GM21825 (cell line): ENCODE data around the gene CCDC150.
"Not testable (repeated sequence)": the region's sequence is repeated elsewhere in the genome, so short reads cannot be mapped to it uniquely, and the experiment has no call there.

ENCODE experiments used
- ATAC-seq: cut with Tn5 transposase; IDR thresholded peaks from one replicate; pipeline ENCODE4 v1.9.1; 2021; ENCODE audit warnings: mild to moderate bottlenecking, moderate library complexity; ENCODE audit not compliant: unreplicated experiment

CCDC150 gene

GRCh38 chr2:196630531-196630930, 9.0 kb upstream of the CCDC150 start:
- ATAC-seq, result no peak

GRCh38 chr2:196635156-196635555, 4.4 kb upstream of the CCDC150 start:
- ATAC-seq, result no peak

GRCh38 chr2:196638765-196639164, 750 bp upstream of the CCDC150 start:
- ATAC-seq, result no peak

- no peak for ATAC-seq
Observed at GRCh38 chr2:196640031-196640548, 575 bp downstream of the CCDC150 start.

- ATAC-seq, result no peak
Observed at GRCh38 chr2:196649202-196649601, 9.7 kb downstream of the CCDC150 start.

- no peak for ATAC-seq
Observed at GRCh38 chr2:196651387-196652094, 12.0 kb downstream of the CCDC150 start.

GRCh38 chr2:196652869-196653268, 13.4 kb downstream of the CCDC150 start:
- no peak for ATAC-seq

- no peak for ATAC-seq
Observed at GRCh38 chr2:196653843-196654242, 14.3 kb downstream of the CCDC150 start.

- no peak for ATAC-seq
Observed at GRCh38 chr2:196655761-196656160, 16.2 kb downstream of the CCDC150 start.

GRCh38 chr2:196657333-196657732, 17.8 kb downstream of the CCDC150 start:
- ATAC-seq, result no peak

- no peak for ATAC-seq
Observed at GRCh38 chr2:196659844-196660243, 20.3 kb downstream of the CCDC150 start.

- no peak for ATAC-seq
Observed at GRCh38 chr2:196660244-196660643, 20.7 kb downstream of the CCDC150 start.

- ATAC-seq, result no peak
Observed at GRCh38 chr2:196670342-196670741, 30.8 kb downstream of the CCDC150 start.

GRCh38 chr2:196675963-196676362, 36.4 kb downstream of the CCDC150 start:
- ATAC-seq, result no peak

GRCh38 chr2:196677404-196677803, 37.9 kb downstream of the CCDC150 start:
- ATAC-seq, result no peak

- no peak for ATAC-seq
Observed at GRCh38 chr2:196679368-196679767, 39.9 kb downstream of the CCDC150 start.

GRCh38 chr2:196681510-196681909, 42.0 kb downstream of the CCDC150 start:
- ATAC-seq, result no peak

GRCh38 chr2:196685792-196686191, 46.3 kb downstream of the CCDC150 start:
- no peak for ATAC-seq

- not testable (repeated sequence) for ATAC-seq
Observed at GRCh38 chr2:196686737-196687136, 47.2 kb downstream of the CCDC150 start.

- no peak for ATAC-seq
Observed at GRCh38 chr2:196696423-196697079, 57.0 kb downstream of the CCDC150 start.

GRCh38 chr2:196697825-196698224, 58.3 kb downstream of the CCDC150 start:
- no peak for ATAC-seq

- no peak for ATAC-seq
Observed at GRCh38 chr2:196702641-196703040, 63.1 kb downstream of the CCDC150 start.
